Ishikawa (cell line): ENCODE measurements around the gene DIAPH3.

Experiments
- CEBPB ChIP-seq: IDR thresholded peaks from 2 replicates; pipeline ENCODE4 v1.6.1; 2012
- CREB1 ChIP-seq: IDR thresholded peaks from 2 replicates; pipeline ENCODE4 v1.6.1; 2012; ENCODE audit warnings: low read depth
- EGR1 ChIP-seq: IDR thresholded peaks from 2 replicates; pipeline ENCODE4 v1.6.1; 2012
- EP300 ChIP-seq: IDR thresholded peaks from 2 replicates; pipeline ENCODE4 v1.6.1; 2012; ENCODE audit warnings: borderline replicate concordance
- FOXM1 ChIP-seq: IDR thresholded peaks from 2 replicates; pipeline ENCODE4 v1.6.1; 2012; ENCODE audit warnings: low read depth, borderline replicate concordance
- NFIC ChIP-seq: IDR thresholded peaks from 2 replicates; pipeline ENCODE4 v1.6.1; 2012
- RAD21 ChIP-seq: IDR thresholded peaks from 2 replicates; pipeline ENCODE4 v1.6.1; 2012; ENCODE audit warnings: low read depth
- TAF1 ChIP-seq: IDR thresholded peaks from 2 replicates; pipeline ENCODE4 v1.6.1; 2012; ENCODE audit warnings: low read depth, mild to moderate bottlenecking
- TCF12 ChIP-seq: IDR thresholded peaks from 2 replicates; pipeline ENCODE4 v1.6.1; 2012; ENCODE audit warnings: low read depth
- TEAD4 ChIP-seq: IDR thresholded peaks from 2 replicates; pipeline ENCODE4 v1.6.1; 2012
- YY1 ChIP-seq: IDR thresholded peaks from 2 replicates; pipeline ENCODE4 v1.6.1; 2012; ENCODE audit warnings: low read depth
- ZBTB7A ChIP-seq: IDR thresholded peaks from 2 replicates; pipeline ENCODE4 v1.6.1; 2012; ENCODE audit warnings: low read depth
- TF ChIP-seq, protein P1 (sequence below): IDR thresholded peaks from 2 replicates; pipeline ENCODE4 v1.6.1; 2012; ENCODE audit warnings: low read depth, mild to moderate bottlenecking
- TF ChIP-seq, protein P2 (sequence below): IDR thresholded peaks from 2 replicates; pipeline ENCODE4 v1.6.1; 2012
- TF ChIP-seq, protein P3 (sequence below): IDR thresholded peaks from 2 replicates; pipeline ENCODE4 v1.6.1; 2012

Gene DIAPH3

DNA sequence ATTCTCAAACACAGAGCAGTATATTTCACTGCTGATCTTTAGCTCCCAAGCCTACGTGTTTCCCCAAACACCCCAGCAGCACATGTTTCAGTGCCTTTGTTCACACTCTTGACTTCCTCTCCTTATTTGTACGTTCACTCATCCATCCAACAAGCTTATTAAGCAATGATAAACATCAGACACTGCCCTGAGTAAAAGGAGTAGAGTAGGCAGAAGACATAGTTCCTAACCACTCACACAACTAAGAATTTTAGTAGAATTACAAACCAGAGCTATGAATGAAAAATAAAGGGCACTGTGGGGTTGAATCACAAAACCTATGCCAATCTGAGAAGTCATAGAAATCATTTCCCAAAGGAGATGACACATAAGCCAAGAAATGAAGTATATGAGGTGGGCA, 213.5 kb downstream of the DIAPH3 start:
- no peak for TF ChIP-seq EP300
- TF ChIP-seq, protein P1, sequence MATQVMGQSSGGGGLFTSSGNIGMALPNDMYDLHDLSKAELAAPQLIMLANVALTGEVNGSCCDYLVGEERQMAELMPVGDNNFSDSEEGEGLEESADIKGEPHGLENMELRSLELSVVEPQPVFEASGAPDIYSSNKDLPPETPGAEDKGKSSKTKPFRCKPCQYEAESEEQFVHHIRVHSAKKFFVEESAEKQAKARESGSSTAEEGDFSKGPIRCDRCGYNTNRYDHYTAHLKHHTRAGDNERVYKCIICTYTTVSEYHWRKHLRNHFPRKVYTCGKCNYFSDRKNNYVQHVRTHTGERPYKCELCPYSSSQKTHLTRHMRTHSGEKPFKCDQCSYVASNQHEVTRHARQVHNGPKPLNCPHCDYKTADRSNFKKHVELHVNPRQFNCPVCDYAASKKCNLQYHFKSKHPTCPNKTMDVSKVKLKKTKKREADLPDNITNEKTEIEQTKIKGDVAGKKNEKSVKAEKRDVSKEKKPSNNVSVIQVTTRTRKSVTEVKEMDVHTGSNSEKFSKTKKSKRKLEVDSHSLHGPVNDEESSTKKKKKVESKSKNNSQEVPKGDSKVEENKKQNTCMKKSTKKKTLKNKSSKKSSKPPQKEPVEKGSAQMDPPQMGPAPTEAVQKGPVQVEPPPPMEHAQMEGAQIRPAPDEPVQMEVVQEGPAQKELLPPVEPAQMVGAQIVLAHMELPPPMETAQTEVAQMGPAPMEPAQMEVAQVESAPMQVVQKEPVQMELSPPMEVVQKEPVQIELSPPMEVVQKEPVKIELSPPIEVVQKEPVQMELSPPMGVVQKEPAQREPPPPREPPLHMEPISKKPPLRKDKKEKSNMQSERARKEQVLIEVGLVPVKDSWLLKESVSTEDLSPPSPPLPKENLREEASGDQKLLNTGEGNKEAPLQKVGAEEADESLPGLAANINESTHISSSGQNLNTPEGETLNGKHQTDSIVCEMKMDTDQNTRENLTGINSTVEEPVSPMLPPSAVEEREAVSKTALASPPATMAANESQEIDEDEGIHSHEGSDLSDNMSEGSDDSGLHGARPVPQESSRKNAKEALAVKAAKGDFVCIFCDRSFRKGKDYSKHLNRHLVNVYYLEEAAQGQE = no peak
- TF ChIP-seq RAD21 = no peak
- TF ChIP-seq TCF12 = no peak
- no peak for TF ChIP-seq TAF1
- no peak for TF ChIP-seq FOXM1
- TF ChIP-seq, protein P2, sequence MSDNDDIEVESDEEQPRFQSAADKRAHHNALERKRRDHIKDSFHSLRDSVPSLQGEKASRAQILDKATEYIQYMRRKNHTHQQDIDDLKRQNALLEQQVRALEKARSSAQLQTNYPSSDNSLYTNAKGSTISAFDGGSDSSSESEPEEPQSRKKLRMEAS = no peak
- TF ChIP-seq EGR1 = no peak
- no peak for TF ChIP-seq CEBPB

DNA sequence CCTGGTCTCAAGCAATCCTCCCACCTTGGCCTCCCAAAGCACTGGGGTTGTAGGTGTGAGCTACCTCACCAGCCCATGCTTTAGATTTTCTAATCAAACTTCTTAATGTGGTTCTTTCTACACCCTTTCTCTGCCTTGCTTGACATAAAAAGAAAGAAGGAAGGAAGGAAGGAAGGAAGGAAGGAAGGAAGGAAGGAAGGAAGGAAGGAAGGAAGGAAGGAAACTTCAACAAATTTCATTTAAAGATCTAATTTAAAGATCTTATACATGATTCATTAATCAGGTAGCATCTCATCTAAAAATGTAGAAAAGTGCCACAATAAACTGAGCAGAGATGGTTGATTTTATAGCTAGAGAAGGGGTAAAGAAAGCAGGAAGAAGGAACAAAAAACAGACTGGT, 215.0 kb downstream of the DIAPH3 start:
- no peak for TF ChIP-seq FOXM1
- no peak for TF ChIP-seq EP300
- no peak for TF ChIP-seq TCF12
- TF ChIP-seq TEAD4 = no peak
- no peak for TF ChIP-seq EGR1
- TF ChIP-seq TAF1 = no peak
- TF ChIP-seq, protein P2 = no peak
- TF ChIP-seq, protein P3, sequence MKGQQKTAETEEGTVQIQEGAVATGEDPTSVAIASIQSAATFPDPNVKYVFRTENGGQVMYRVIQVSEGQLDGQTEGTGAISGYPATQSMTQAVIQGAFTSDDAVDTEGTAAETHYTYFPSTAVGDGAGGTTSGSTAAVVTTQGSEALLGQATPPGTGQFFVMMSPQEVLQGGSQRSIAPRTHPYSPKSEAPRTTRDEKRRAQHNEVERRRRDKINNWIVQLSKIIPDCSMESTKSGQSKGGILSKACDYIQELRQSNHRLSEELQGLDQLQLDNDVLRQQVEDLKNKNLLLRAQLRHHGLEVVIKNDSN = no peak
- TF ChIP-seq ZBTB7A = no peak
- no peak for TF ChIP-seq CEBPB
- no peak for TF ChIP-seq YY1
- TF ChIP-seq CREB1 = no peak
- TF ChIP-seq, protein P1 = no peak
- no peak for TF ChIP-seq RAD21
- TF ChIP-seq NFIC = no peak

DNA sequence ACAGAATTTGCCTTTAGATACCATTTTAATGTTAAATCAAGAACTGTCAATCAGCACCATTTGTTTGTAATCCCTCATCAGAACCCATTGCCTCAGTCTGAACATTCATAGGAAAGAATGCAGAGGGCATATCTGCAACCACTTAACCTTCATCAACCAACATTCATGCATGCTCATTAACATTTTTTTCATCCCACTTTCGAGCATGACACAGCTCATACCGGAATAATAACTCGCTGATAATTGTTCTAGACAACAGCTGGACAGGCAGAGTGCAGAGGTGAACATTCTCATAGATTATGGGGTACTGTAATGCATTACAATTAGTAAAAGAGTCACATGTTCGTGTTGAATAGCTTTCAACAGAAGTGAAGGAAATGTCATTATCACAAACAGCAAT, 216.8 kb downstream of the DIAPH3 start:
- TF ChIP-seq CREB1 (no peak), TCF12 (no peak), RAD21 (no peak), EP300 (no peak), FOXM1 (no peak), YY1 (no peak), ZBTB7A (no peak), EGR1 (no peak), NFIC (no peak), TEAD4 (no peak), CEBPB (no peak), TAF1 (no peak)
- TF ChIP-seq, protein P1 = no peak
- TF ChIP-seq, protein P3 = no peak
- TF ChIP-seq, protein P2 = no peak

DNA sequence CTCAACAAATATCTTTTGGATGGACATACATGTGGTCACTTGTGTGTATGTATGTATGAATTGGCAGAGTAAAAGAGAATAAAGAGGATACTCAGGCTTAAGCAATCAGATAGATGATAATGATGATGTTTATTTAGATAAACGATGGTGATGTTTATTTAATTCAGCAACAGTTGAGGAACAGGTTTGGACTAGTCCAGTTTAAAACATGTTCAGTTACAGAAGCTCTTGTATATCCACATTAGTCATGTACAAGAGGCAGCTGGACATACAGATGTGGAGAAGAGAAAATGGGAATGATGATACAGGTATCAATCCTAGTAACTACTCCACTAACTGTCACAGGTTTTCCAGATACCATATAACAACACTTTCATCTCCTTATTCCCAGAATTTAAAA, 232.1 kb downstream of the DIAPH3 start:
- TF ChIP-seq CEBPB = no peak
- no peak for TF ChIP-seq ZBTB7A
- TF ChIP-seq, protein P2 = no peak
- TF ChIP-seq RAD21 = no peak
- TF ChIP-seq EP300 = no peak
- TF ChIP-seq, protein P3 = no peak
- no peak for TF ChIP-seq TEAD4
